NCI-H1694 treated with DMSO at 0.1 percent for 48 hours (cell line): ENCODE data around the gene CNPPD1.

Experiments used
- DNase-seq: peaks from one replicate; lab custom pipeline; 2025; lab: John Stamatoyannopoulos, UW

Gene CNPPD1

DNA sequence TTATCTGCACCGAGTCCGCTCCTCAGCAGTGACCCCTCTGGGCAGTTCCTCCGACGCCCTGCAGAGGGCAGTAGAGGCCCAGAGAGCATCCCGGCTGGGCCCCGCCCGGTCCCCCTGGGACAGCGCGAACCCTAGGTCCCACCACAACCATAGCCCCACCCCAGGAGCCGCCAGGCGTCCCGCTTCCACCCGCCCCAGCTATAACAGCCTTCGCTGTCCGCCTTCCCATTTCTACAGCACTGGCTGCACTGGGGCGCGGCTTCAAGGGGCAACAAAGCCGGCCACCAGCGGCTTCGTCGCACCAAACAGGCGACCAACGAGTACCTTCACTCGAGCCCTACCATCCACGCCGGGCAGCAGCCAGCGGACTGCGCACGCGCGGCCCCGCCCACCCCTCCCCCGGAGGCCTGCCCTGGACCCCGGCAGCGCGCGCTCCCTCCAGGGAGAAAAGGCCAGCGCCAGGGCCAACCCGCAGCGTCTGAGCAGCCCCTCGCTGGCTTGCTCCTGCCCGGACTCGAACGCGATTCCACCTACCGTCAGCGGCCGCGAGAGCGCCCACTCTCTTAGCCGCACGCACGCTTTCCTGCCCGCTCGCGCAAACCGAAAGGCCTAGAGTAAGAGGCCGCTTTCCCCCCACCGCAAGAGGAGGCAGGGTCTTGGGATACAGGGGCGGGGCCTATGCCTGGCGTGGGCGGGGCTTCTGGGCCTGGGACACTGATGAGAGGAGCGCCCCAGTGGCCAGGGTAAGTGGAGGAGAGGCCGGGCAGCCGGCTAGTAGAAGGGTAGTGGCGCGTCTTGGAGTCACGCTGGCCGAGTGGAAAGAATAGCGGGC, 16.3 kb downstream of the CNPPD1 start, which contains the start of gene NHEJ1:
Gene NHEJ1 (minus strand): TSS at position 630 of the 832 bp plus-strand sequence. CDS start 2,453 bp downstream, outside the sequence.
- peak; percentile 85 for DNase-seq

DNA sequence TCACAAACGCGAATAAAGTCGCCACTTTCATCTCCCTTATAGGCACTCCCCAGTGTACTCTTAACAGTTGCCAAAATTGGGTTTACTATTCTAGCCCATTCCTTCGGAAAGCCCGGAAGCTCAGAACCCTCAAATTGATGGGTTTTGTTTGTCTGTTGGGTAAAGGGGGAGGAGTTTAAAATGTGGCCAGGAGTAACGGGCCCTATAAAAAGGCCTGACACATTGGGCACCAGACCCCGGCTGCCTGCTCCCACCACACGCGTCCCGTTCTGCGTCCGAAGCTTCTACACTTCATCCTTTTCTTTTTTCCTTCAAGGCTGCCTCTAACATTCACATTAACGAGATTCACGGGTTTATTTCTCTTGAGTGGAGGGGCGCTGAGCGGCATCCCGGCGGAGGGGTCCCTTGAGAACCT, 16.9 kb downstream of the CNPPD1 start:
- DNase-seq = no peak

DNA sequence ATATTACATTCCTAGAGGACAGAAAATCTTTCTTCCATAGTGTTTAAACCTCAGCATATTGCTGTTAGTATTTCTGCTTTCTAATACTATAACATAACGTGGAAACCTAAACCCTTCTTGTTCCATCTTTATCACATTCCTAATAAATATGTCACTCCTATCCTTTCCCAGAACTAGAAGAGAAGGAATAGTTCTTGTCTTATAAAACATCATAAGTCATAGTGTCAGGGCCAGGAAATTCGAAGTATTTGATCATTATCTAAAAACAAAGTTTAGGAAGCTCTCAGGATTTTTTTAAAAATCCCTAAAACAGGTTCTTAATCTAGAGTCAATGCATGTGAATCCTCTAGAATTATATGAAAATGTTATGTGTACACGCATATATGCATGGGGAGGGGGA, 18.1 kb downstream of the CNPPD1 start:
- DNase-seq = no peak

DNA sequence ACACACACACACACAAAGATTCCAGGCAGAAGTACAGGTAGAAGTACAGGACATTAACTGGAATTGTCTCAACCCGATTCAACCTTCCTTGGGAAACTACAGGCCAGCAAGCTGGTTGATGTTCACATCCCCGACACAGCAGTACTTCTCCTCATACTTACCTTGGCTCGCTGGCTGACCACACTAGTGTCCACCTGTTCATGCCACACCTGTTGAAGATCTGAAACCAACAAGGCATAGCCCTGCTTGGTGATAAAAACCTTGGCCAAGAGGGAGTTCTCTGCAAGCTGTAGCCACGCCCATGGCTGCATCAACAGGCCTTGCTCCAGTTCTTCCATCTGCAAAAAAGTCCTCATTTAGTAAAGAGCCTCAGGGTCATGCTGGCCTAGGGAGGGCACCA, 18.7 kb downstream of the CNPPD1 start:
- no peak for DNase-seq

DNA sequence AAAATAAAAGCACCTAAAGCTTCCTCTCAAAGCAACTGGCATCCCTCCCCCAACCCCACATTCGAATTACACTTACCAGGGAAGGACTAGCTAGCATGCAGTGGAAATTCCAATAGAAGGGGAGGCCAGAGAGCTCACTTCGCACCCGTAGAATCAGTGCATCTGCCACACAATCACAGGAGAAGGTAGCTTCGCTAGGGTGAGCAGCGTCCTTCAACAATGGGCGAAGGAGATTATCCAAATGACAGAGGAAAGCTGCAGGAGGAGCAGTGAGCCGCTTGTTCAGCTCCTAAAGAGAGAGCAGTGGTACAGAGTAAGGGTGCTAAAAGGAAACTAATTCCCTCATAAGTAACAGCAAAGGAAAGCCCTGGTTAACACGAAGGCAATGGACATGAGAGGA, 19.3 kb downstream of the CNPPD1 start:
- DNase-seq = no peak

DNA sequence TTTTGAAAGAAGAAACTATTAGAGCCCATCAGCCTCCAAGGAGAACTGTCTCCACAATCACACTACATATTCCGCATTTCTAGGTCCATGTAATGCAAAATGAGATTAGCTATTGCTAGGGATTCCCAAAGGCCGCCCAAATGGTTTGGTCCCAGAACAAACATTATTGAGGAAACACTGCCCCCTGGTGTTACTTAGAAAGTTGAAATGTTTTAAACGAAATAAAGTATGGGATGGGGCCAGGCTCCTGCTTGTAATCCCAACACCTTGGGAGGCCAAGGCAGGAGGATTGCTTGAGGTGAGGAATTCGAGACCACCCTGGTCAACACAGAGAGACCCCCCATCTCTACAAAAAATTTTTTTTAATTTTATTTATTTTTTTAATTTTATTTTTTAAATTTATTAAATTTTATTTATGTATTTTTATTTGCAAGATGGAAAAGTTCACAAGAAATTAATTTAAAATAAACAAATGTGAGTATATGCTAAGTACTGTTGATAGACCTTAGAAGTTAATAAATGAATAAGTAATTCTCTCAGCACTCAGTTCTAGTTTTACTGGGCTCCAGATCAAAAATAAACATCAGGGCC, 21.6 kb downstream of the CNPPD1 start:
- peak; percentile 88 for DNase-seq

DNA sequence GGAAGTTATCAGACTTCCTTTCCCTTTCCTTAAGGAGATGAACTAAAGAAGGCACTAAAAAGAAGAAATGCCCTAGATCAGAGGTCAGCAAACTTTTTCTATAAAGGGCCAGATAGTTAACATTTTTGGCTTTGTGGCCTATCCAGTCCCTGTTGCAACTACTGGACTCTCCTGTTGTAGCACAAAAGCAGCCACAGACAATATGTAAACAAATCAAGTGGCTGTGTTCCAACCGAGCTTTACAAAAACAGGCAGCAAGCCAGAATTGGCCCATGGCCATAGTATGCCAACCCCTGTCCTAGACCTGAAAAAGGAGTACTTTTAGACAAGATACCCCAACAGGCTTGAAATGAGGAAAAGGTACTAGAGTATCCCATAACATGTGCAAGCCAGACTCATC, 27.1 kb downstream of the CNPPD1 start:
- no peak for DNase-seq

DNA sequence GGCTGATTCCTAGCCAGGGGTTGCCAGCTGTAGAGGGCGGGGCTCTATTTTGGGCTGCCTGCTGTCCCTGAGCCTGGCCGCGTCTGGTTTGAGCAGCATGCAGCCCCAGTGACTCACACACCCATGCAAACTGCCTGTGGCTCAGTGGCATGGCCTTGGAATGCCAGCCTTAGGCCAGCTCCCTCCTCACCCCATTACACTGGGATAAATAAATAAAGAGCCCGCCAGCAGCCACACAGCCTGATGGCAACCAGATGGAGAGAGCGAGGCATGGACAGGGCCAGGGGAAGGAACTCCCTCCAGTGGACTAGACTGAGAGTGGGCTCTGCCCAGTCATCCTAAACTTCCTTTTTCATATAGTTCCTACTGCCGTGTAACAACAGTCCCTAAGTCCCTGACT, 34.4 kb downstream of the CNPPD1 start:
- DNase-seq = no peak

DNA sequence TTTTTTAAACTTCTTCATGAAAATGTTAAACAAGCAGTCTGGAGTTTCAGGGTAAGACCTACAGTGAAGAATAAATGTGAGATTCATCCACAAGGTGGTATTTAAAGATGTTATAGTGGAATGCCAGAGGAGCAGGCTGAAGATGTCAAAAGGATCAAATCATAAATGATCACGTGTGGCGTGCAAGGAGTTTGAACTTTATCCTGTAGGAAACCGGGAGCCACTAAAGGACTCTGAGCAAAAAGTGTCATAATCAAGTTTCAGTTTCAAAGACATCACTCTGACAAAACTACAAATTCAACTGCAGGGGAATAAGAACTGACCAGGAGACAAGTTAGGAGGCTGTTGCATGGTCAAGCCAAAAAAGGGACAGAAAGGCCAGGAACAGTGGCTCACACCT, 36.0 kb downstream of the CNPPD1 start:
- DNase-seq = no peak

DNA sequence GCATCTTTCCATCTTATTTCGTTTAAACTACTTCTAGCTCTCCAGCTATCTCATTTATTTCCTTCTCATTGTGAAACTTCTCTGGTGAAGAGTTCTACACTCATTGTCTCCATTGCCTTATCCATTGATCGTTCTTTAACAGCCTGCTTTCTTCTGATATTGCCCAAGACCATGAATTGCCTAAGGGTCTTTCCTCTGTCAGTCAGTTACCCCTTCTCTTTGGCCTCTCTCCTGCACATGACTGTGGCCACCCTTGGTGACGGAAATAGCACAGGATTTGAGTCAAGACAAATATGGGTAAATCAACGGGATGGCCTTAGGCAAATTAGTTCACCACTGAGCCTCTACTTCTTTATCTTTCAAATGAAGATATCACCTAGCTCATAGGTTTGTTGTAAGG, 42.7 kb downstream of the CNPPD1 start:
- no peak for DNase-seq

DNA sequence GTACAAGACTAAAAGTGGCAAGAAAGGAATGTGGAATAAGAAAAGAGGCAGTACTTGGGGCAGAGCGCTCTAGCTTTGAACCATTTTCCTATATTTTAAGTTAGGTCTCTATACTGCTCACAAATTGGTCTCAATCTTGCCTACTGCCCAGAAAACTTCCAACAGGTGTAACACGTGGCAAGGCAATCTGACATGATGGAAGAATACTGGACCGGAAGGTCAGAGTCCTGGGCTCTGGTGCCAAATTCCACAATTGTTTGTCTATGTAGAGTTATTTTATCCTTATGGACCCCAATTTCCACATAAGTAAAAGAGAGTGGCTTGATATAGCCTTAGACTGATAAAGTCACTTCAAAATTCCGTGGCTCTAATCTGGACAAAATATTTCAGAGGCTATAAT, 45.0 kb downstream of the CNPPD1 start:
- no peak for DNase-seq

DNA sequence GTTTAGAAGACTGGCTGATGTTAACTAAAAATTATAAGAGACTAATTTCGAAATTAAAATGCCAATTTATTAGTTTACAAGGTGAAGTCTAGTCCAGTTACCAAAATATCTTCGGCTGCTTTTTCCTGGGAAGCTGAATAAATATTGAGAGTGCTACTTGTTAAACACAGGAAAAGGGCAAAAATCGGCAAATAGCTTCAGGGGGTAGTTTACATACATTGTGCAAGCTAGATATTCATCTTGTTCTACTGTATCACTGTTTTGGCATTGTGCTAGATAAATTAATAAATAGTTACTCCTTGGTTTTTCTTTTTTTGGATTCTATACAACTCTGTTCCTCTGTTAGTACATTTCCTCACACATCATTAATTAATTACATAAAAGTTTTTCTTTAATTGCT, 45.4 kb downstream of the CNPPD1 start:
- DNase-seq = no peak

DNA sequence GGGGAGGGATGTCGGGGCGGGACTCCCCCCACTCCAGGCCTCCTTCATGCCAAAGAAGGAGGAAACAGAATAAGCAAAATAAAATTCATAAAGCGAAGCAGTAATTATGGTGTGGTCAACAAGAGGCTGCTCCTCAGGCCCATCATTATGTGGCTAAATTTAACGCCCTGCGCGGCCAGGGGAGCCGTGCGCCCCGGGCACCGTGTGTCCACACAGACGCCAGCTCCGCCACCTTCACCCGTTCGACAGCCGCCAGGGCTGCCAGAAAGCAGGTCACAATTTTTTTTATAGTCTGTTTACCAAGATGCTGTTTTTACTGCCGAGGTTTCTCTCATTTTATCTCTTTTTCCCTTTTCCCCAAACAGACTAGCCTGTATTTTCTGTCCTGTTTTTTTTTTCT, 47.1 kb downstream of the CNPPD1 start:
- no peak for DNase-seq

DNA sequence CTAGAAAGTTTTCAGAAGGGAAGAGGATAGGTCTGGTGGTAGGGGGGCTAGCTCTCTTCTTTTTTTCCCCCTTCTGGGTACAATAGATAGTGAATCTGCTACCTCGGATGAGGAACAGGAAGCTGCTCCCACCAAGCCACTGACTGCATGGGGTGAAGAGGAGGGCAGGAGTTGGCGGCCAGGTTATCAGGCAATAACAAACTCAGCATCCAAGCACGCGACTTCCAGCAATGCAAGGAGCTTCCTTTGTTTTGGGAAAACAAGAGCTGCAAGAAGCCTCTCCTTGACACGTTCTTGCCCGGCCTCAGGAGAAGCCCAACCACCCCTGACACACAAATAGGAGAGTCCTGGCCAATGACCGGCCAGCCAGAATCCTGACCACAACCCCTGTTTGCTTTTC, 48.3 kb downstream of the CNPPD1 start:
- no peak for DNase-seq

DNA sequence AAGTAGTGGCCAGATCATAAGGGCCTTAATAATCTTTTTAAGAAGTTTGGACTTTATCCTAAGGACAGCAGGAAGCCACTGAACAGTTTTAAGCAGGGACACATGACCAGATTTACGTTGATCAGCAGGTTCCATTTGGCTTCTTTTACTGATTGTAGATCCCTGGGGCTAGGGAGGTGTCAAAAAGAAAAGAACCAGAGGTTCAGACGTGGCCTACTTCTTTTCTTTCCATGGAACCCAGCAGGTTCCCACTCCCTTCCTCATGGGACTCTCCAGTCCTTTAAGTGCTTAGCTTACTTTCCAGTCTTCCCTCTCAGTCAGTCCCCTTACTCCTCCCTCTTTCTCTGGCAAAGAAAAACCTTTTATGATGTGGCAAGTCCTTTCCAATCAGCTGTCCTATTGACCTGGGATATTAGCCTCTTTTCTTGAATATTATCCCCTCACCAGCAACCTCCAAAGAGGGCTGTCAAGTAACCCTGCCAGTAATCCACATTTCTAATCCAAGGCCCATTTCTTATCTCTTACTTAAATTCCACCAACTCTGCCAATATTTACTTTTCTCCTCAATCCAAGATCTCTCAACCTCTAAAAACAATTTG, 49.6 kb downstream of the CNPPD1 start:
- no peak for DNase-seq

DNA sequence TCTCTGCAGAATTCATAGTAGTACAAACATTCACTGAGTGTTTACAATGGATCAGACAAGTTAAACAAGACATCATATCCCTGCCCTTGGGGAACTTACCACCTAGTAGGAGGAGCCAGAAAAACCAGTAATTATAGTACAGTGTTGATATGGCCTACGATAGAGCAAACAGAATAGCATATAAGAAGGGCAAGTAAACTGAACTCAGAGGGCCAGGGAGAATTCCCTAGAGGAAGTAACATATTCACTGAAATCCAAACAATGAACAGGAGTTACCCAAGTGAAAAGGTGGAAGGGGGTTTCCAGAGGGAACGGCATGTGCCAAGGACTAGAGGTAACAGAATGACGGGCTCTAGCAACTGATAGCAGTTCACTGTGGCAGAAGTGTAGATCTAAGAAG, 50.2 kb downstream of the CNPPD1 start:
- DNase-seq = no peak

DNA sequence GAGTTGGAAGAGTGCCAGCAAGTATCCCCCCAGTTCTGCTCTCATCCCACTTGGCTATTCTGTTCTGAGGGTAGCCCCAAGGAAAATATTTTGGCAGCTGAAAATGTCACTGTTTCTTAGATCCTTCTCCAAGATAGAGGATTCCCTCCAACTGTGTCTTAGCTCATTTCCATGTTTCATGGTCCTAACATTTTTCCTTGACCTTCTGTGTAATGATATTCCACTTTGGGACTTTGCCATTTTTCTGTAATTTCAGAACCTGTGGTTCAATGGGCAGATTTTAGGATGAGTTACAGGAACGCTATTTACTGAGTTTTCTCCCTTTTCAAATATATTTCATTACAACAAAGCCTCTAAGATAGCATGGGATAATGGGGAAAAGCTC, 50.8 kb downstream of the CNPPD1 start:
- no peak for DNase-seq

DNA sequence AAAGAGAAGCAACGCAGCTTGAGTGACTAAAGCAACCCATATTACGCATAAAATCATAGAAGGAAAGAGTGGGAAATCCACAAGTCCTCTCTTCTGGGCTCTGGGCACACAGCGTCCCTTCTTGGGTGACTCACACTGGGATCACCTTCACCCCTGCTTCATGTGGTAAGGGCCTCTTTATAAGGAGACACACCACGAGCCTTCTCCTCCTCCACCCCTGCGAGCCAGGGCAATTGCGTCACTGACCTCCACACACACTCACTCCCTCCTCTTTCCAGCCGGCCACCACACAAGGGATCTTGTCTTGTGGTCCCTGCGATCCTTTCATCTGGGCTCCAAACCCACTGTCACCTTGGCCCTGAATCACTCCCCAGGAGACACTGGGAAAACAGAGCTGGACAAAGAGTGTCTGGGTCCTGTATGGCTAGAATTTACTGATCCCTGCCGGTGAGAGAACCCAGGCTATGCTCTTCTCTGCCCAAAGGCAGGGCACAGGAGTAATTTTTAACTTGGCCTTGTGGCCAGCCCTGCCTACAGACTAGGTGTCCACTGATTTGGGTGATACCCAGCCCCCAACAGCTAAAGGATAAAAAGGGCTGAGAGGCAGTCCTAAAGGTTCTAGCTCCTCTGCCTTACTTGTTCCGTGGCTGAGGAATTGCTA, 51.4 kb downstream of the CNPPD1 start:
- DNase-seq = no peak

DNA sequence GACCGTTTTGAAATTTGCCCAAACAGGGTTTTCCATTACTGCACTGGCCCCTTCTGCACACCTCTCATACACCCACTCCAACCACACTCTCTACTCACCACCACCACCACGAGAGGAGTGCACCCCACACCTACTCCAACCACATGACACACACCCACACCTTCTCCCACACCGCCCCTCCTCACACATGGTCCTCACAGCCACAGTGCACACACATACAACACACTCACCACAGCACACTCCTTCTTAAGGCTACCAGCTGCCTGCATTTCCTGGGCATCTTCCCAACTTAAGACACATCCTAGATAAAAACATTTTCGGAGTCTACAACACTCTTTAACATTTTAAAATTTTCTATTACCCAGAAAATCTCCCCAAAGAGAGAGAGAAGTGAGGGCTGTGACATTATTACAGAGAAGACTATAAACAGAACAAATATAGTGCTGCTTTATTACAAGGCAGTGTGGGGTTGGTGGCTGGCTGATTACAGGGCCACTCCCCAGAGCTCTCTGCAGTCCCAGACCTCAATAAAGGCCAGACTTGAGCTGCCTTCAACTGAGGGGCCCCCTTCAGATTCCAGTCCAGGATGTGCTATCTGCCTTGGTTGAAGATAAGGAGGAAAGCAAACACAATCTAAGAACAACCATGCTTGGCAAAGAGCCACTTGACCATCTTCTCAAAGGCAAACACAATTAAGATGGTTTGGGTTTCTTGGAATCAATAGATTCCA, 52.2 kb downstream of the CNPPD1 start:
- no peak for DNase-seq

DNA sequence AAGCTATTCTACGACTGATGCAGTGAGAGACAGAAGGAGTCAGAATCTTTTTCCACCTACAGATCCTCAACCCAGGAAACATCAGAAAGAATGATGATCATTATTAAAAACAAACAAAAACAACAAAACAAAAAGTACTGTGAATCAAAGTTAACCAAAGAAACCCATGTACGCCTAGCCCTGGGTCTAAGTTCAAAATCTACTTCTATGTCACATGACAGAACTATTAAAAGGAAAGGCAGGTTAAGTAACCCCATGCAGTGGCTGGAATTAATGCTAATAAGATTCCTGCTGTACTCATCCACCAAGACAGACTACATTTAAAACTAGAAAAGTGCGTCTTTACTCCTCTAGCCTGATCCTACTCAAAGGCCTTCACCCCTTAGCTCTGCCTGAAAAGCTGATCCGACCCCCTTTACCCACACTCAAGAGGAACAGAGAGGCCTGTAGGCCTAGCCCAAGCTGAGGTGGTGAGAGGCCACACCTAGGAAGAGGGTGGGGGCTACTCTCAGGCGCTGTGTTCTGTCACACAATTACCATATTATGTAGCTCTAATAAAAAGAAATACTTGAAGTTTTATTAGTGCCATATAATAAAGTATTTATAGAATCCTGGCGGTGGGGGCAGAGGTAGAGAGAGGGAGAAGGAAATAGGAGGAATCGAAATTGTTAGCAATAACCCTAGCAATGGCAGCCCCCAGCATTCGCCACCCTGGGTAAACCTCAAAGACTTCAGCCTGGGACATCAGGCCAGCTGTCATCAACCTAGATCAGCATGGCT, 53.2 kb downstream of the CNPPD1 start:
- DNase-seq = no peak

DNA sequence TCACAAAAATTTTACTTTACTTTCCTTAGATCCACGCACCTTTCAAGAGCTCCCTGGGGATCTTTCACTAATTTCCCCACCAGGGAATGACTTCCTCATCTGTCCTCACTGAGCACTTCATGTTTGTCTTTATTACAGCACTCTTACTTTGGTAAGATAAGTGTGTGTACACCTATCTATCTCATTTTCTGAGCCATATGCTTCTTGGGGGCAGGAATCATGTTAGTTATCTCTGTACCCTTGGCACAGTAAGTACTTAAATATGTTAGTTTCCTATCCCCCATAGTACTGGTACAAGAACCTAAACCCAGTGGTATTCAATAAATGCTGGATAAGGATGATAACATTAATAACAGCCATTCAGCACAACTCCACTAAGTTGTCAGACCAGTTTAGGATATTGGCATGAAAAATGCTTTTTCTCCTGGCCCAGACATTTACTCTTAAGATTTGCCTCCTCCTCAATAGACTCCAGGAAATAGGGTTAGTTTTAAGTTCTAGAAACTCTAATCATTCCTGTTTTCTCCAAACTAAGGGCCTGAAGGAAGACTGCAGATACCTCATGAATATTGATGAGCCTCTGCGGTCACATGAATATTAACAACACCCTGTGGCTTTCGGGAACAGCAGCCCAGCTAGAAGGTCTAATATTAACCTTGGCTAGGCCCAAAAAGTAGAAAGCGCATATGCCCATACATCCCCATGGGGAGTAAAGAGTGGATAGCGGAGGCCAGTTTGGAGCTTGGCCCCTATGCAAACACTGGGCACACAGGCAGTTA, 54.3 kb downstream of the CNPPD1 start:
- DNase-seq = no peak
